A673 (cell line): ENCODE data around the gene ATL1. TPM values are rescaled to one million over a fixed set of nuclear protein-coding genes. Genes with fewer than 3 reads are reported as not detected.
A peak's percentile ranks its signal among the peaks of the same experiment; 100 is the strongest.

ENCODE experiments used
- BruUV-seq: library from RNA; stranded (reverse); fragments of 400-500 nt; replicated peaks from 2 replicates; lab custom pipeline; 2021; lab: Mats Ljungman, UMichigan
- CTCF ChIA-PET: fragments of 300-600 bp; sonication (Branson Sonifier 250); formaldehyde crosslinking; loops from one replicate; lab custom pipeline; 2022; ENCODE audit warnings: antibody characterized with exemption; lab: Charles Lee
- POLR2A ChIA-PET: fragments of 300-600 bp; sonication (Branson Sonifier 250); formaldehyde crosslinking; loops from one replicate; lab custom pipeline; 2022; ENCODE audit warnings: antibody characterized with exemption; ENCODE audit not compliant: low non-redundant PET; lab: Charles Lee
- DNase-seq: peaks from one replicate; pipeline ENCODE4 v3.0.0-alpha.2; 2015; ENCODE audit warnings: low spot score
- H3K27ac ChIP-seq: fragments of 200-600 bp; sonication (generic); 2 replicates; pipeline ENCODE4 v1.5.1; 2016; ENCODE audit warnings: mixed run types, low read depth, mild to moderate bottlenecking, mixed read lengths, antibody characterized with exemption, low read length; ENCODE audit not compliant: poor library complexity, severe bottlenecking
- H3K27me3 ChIP-seq: fragments of 200-600 bp; sonication (generic); replicated peaks from 2 replicates; pipeline ENCODE4 v1.6.1; 2017; ENCODE audit warnings: mixed run types, low read depth, mild to moderate bottlenecking, mixed read lengths, antibody characterized with exemption, low read length; ENCODE audit not compliant: insufficient read depth, poor library complexity
- H3K36me3 ChIP-seq: fragments of 200-600 bp; sonication (generic); 2 replicates; pipeline ENCODE4 v1.6.1; 2016; ENCODE audit warnings: mixed run types, mild to moderate bottlenecking, mixed read lengths, antibody characterized with exemption, low read length; ENCODE audit not compliant: insufficient read depth, poor library complexity, severe bottlenecking
- H3K4me1 ChIP-seq: fragments of 200-600 bp; sonication (generic); 2 replicates; pipeline ENCODE4 v1.6.1; 2017; ENCODE audit warnings: mixed run types, mild to moderate bottlenecking, mixed read lengths, antibody characterized with exemption, low read length; ENCODE audit not compliant: insufficient read depth, poor library complexity, severe bottlenecking
- H3K4me3 ChIP-seq: fragments of 200-600 bp; sonication (generic); 2 replicates; pipeline ENCODE4 v1.5.1; 2016; ENCODE audit warnings: low read depth, mixed run types, mild to moderate bottlenecking, mixed read lengths, low read length; ENCODE audit not compliant: poor library complexity, severe bottlenecking
- H3K9me3 ChIP-seq: fragments of 200-600 bp; sonication (generic); 2 replicates; pipeline ENCODE4 v1.6.1; 2016; ENCODE audit warnings: mixed run types, low read depth, mild to moderate bottlenecking, mixed read lengths, antibody characterized with exemption, low read length; ENCODE audit not compliant: poor library complexity, severe bottlenecking
- CTCF ChIP-seq: fragments of 300-800, 200-600 bp; sonication (generic); conservative IDR thresholded peaks from 2 replicates; pipeline ENCODE4 v1.5.1; 2017; ENCODE audit warnings: low read depth, mild to moderate bottlenecking, antibody characterized with exemption, low read length, moderate library complexity, mixed read lengths
- EZH2 ChIP-seq: fragments of 200-600 bp; sonication (generic); IDR thresholded peaks from 2 replicates; pipeline ENCODE4 v1.6.1; 2017; ENCODE audit warnings: borderline replicate concordance, low read depth, mild to moderate bottlenecking, mixed read lengths, antibody characterized with exemption, low read length; ENCODE audit not compliant: poor library complexity, severe bottlenecking
- intact Hi-C: fragments of 100-400 bp; cut with micrococcal nuclease; formaldehyde crosslinking; loops from one replicate; pipeline ENCODE4 v1.10.0; 2022; ENCODE audit not compliant: unreplicated experiment
- total RNA-seq: library from RNA; stranded (reverse); gene quantifications from 2 replicates; pipeline ENCODE4 v1.2.3, GENCODE V29; 2021

ATL1 gene
- total RNA-seq, 1 experiment from 2014 or later, result 9.8 TPM

- DNase-seq, result no peak
- ChIA-PET POLR2A (no interaction called here), CTCF (no interaction called here)
- H3K9me3 ChIP-seq, result no peaks in the 10 kb centered on the region
- no TSS peak for BruUV-seq
- H3K27ac ChIP-seq, result no peak overlapping the region
- TF ChIP-seq EZH2 (no peak), CTCF (no peak)
- H3K4me1 ChIP-seq, result peaks cover 1% of the 10 kb centered on the region
- H3K27me3 ChIP-seq, result no peaks in the 10 kb centered on the region
- intact Hi-C loops, result no loop called here
- no peak overlapping the region for H3K4me3 ChIP-seq
- no peaks in the 10 kb centered on the region for H3K36me3 ChIP-seq
Observed at GRCh38 chr14:50516091-50516490, 43.9 kb upstream of the ATL1 start.

GRCh38 chr14:50520947-50521815 lies 38.8 kb upstream of the ATL1 start:
- CTCF ChIA-PET, result no interaction called here
- H3K27me3 ChIP-seq, result no peaks in the 10 kb centered on the region
- H3K27ac ChIP-seq, result no peak overlapping the region
- POLR2A ChIA-PET, result no interaction called here
- peak; percentile 59 for DNase-seq
- H3K4me1 ChIP-seq, result peaks cover 23% of the 10 kb centered on the region
- intact Hi-C loops, result no loop called here
- no peaks in the 10 kb centered on the region for H3K9me3 ChIP-seq
- TF ChIP-seq EZH2, result no peak
- no peak for TF ChIP-seq CTCF
- BruUV-seq, result no TSS peak
- H3K4me3 ChIP-seq, result no peak overlapping the region
- H3K36me3 ChIP-seq, result no peaks in the 10 kb centered on the region

GRCh38 chr14:50521912-50522341 lies 38.0 kb upstream of the ATL1 start:
- intact Hi-C loops, result no loop called here
- Histone ChIP-seq H3K4me1 (peaks cover 23% of the 10 kb centered on the region), H3K9me3 (no peaks in the 10 kb centered on the region), H3K27me3 (no peaks in the 10 kb centered on the region), H3K27ac (no peak overlapping the region), H3K36me3 (no peaks in the 10 kb centered on the region), H3K4me3 (no peak overlapping the region)
- BruUV-seq, result no TSS peak
- no peak for DNase-seq
- TF ChIP-seq CTCF (no peak), EZH2 (no peak)
- CTCF ChIA-PET, result no interaction called here
- POLR2A ChIA-PET, result no interaction called here
